RKO (cell line): ENCODE data around the gene LHFPL2.
A peak's percentile ranks its signal among the peaks of the same experiment; 100 is the strongest.

Source experiments
- DNase-seq: peaks from one replicate; pipeline ENCODE4 v3.0.0-alpha.2; 2016; ENCODE audit warnings: low spot score

LHFPL2 gene

DNA sequence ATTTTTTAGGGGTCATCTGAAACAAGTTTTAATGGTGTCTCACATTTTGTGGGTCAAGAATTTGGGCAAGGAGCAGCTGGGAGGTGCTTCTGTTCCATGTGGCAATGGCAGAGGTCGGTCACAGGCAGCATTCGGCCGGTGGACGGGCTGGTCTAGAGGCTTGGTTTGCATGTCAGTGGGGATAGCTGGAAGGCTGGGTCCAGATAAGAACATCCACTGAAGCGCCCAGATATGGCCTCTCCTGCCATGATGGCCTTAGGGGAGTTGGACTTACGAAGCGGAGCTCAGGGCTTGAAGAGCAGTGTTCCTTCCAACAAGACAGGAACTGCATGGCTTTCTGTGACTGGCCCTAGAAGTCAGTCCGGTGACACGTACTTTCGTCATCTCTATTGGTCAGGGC, 30.3 kb downstream of the LHFPL2 start:
- no peak for DNase-seq

DNA sequence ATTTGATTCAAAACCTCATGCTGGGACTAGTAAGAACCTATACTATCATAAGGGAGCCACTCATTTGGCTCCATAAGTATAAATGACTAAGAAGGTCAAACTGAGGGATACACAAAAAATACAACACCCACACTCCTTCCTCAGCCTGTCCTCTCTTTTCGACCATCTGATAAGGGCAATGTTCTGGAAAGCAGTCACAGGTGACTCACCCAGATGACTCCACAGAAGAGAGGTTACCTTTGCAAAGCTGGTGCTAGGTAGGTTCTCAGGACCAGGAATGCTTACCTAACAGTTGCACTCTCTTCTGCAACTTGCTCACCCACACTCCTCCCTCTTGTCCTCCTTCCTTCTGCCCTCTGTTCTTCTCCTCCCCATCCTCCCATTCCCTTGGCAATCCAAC, 32.9 kb downstream of the LHFPL2 start:
- peak; percentile 45 for DNase-seq

DNA sequence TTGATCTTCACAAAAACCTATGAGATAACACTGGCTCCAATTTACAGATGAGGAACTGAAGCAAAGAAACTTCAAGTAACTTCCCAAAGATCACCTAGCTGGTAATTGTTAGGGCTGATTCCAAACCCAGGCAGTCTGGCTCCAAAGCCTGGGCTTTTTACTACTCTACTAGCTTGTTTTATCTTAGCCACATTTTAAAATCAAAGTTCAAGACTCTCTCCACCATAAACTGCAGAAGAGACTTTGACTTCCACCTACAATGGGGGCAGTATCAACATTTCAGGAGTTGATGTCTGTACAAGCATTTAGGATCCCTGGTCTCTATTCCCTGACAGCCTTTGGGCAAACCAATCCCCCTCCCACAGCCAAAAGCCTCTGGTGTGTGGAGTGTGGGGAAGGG, 33.8 kb downstream of the LHFPL2 start:
- DNase-seq = no peak

DNA sequence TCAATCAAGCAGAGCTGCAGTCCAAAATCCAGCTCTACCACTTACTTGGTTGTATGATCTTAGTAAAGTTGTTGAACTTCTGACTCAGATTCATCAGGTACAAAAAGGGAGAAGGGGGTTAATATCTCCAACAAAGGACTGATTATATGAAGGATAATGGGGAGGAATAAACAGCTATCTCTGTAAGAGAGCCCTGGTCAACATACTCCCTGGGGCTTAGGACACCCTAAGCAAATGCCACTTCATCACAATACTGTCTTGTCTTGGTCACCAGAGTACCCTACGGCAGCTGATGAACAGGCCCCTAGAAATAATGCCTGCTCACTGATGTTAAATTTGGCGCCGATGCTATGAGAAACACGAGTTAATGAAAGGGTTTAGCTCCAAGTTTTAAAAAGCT, 34.8 kb downstream of the LHFPL2 start:
- DNase-seq = no peak

DNA sequence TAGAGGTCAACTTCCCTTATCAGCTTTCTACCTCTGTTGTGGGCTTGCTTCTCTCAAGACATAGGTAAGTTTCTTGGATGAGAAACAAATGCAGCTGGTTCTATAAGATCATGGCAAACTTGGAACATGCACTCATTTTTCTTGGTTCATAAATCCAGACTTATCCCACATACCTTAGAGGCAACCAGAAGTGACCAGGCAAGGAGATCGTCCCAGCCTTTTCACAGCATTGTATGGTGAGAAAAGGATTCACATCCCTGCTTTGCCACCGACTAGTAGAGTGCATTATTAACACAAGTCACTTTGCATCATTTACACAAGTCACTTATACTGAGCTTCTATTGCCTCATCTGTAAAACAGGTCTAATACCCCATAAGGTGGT, 35.4 kb downstream of the LHFPL2 start:
- DNase-seq = no peak

DNA sequence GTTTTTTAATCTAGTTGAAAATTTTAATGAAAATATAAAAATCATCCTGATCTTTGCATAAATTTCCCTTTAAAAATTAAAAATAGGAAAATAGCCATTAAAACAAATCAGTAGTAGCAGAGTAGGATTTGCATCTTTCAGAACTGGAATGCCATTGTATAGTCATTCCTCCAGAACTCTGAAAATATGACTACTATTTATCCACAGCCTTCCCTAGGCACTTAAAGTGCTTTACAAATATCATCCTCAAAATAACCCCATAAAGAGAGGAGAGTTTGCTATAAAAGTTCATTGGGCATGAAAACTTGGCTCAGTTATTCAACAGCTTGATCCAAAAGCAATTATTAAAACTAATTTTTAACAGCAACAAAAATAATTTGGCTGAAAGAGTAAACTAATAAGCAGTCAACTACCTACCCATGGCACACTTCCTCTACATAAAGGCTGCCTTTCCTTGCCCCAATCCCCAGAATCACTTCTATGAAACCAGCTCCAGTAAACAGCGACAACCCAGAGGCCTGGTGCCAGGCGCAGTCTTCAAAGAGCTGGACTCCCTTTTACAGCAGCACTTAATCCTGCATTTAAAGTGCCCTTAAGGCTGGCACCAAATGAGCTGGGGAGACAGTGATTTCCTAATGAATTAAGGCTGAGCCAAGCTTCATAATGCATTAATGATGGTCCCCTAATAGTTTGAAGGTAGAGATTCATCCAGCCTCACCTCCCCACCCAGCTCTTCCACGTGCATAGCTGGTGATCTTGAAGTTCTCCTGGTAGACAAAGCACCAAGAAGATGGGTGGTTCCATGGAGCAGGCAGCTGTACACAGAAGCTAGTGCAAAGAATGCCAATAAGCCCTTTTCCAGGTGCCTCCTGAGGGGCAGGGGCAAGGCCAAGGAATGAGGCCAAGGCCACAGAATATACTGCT, 36.1 kb downstream of the LHFPL2 start:
- DNase-seq = no peak

DNA sequence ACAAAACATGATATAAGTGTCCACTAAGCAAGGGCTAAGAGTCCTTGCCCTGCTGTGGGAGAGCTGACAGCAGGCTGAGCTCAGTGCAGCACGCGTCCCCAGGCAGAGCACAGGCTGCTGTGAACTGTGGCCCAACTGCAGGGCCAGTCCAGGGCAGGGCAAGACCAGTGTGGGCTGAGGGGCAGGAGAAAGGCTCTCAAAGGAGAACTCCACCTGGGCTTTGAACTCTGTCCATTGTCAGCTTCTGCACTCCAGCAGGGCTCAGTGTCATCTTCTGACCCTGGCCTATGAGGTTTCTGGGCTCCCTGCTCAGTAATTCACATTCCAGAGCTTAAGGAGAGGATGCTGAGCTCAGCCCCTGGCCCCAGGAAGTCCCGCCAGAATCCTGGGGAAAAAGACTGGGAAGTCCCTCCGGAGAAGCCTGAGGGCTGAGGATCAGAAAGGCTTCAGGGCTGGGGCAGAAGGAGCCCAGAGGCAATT, 37.4 kb downstream of the LHFPL2 start:
- DNase-seq = no peak

DNA sequence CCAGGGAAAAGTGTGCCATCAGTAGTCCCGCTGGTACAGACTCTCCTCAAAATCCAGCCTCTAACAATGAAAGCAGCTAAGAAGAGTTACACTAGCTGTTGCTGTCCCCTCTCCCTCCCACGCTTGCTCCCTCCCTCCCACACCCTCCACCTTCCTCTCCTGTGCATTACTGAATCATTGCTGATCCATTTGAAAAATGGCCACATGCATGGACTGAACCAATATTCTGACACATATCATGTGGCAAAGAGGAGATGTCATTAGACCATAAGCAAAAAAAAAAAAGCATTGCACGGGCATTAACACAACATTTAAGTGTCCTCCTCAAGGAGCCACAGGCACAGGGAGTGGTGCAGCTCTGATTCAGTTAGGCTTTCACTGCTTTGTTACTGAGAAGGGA, 37.9 kb downstream of the LHFPL2 start:
- DNase-seq = no peak

DNA sequence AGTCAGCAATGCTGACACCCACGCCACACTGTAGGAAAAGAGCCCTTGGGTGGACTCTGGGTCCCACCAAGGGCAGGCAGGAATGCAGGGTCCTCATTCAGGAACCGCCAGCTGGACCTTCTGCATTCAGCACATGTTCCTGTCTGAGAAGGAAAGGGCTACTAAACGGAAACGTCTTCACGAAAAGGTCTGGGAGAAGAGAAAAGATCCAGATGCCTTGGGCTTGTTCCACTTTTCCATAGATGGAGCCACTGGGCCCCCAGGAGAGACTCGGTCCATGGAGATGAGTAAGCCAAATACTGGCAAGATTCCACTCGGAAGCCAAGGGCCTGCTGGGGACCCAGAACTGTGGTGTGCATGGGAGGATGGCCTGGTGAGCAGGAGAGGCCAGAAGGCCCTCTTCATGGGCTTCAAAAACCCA, 38.4 kb downstream of the LHFPL2 start:
- DNase-seq = no peak

DNA sequence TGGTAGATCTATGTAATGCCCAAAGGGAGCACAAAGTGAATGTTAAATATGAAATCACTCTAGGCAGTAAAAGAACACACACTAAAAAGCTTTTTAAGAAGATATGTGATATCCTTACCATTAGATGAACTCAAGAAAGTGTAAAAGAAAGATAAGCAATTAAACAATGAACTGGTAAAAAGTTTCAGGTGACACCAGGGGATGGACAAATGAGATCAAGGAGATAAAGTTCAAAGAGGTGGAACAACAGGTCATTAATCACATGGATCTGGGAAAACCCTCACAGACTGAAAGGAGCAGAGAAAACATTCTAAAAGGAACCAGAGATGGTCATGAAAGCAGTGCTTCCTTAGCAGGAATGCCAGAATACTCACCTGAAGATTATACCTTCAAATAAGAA, 40.7 kb downstream of the LHFPL2 start:
- no peak for DNase-seq

DNA sequence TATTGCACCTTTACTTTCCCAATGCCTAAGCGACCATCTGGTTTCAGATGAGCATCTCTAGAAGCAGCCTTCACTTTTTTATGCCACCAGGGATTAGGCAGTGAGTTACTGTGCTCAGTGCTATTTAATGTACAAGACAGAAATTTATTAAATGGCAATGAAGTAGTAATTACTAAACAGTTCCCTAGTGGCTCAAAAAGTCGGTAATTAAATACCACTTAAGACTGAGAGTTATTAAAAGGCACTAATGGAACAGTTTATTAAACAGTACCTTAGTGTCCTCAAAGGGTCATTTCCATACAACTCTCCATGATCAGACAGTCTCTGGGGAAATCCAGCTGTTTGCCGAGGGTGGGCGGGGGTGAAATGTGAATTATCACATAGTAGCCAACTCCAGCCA, 42.3 kb downstream of the LHFPL2 start:
- DNase-seq = no peak

DNA sequence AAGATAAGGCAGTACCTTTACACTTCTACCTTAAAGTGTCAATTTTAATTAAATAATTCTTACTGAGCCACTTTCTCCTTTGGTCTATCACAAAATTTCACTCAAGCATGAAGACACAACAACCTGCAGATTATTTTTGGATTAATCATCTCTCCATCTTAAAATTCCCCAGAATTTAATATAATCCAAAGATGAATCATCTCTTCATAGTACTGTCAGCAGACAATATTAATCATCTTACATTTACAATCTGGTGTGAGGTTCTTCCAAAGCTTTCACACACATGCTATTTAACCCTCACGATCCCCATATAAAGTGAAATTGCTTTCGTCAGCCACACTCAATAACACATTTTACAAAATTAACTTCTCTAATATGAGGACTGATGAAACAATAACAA, 43.0 kb downstream of the LHFPL2 start:
- peak; percentile 26 for DNase-seq

DNA sequence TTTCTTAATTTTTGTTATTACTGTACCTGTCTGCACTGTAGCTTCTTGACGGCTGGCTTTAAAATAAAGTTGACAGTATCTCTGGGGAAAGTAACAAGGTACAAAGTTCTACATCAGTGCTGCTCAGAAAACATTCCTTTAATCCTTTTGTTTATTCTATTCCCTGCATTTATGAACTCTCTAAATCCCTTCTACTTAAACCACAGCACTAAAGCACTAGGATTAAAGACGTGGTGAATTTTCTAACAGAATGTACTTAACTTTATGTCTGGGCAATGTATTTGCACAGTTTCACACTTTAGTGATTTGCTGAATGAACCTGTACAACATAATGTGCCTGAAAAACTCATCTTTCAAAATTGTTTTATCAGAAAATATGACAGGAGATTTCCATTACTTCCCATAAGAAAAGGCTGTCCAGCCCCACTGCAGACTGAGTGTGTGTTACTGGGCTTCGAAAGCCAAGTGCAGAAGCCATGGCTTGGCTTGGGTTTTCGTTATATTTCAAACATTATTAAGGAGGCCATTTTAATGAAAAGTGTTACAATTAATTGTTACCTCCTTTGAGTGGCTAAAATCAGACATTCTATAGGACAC, 43.8 kb downstream of the LHFPL2 start:
- no peak for DNase-seq

DNA sequence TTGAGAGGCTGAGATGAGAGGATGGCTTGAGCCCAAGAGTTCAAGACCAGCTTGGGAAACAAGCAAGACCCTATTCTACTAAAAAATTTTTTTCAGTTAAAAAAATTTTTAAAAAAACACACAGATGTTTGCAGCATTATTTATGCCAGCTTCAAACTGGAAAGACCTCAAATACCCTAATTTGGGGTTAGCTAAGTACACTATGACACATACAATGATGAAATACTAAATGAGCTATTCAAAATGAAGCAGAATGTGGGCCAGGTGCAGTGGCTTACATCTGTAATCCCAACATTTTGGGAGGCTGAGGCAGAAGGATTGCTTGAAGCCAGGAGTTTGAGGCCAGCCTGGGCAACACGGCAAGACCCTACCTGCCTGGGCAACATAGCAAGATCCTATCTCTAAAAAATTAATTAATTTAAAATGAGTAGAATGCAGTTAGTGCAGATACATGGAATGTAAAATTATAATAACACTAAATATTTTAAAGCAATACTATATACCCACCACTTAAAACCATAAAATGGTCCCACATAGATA, 44.9 kb downstream of the LHFPL2 start:
- DNase-seq = no peak

DNA sequence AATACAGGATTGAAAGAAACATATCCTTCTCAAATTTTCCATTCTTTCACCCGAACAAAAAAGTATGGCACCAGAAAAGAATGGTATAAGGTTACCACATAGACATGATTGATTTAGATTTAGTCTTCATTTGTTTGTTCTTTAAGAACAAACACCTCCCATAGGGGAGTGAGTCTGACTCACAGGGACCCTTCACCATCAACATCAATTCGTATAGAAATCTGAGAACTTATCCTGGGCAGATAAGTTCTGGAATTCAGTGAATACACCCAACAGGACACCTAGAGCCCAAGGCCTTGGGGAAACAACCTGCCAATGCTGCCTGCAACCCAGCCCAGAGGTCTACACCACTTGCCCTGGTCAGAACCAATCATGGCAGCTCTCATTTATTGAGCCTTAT, 46.2 kb downstream of the LHFPL2 start:
- DNase-seq = no peak

DNA sequence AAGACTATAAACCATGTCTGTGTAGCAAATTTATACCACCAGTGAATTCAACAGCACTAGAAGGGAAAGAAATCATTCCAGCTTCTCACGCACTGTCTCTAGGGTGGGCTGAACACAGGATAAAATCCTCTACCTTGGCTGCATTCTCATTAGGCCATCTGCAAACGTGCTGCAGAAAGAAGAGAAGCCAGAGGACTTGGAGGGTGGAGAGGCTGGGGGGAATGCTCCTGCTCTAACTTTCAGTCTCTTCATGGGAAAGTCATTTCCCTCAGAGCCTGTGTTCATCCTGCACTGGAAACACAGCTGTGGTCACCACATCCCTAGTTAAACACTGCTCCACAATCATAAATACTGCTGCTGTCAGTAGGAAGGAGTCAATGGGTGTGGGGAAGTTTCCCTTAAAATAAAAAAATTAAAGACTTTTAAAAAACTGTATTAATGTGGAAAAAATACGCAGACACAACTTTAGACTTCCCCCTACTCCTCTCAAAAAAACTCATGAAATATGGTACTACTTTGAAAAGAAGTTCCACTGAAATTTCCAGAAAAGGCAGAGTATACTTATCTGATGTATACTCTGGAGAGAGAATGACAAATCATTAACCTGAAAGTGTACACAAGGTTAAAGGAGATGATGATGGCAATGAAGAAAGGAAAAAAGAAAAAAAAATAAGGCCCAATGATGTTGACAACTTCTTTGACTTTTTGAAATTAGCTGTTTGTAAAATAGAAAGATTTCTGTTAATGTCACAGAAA, 46.8 kb downstream of the LHFPL2 start:
- DNase-seq = no peak

DNA sequence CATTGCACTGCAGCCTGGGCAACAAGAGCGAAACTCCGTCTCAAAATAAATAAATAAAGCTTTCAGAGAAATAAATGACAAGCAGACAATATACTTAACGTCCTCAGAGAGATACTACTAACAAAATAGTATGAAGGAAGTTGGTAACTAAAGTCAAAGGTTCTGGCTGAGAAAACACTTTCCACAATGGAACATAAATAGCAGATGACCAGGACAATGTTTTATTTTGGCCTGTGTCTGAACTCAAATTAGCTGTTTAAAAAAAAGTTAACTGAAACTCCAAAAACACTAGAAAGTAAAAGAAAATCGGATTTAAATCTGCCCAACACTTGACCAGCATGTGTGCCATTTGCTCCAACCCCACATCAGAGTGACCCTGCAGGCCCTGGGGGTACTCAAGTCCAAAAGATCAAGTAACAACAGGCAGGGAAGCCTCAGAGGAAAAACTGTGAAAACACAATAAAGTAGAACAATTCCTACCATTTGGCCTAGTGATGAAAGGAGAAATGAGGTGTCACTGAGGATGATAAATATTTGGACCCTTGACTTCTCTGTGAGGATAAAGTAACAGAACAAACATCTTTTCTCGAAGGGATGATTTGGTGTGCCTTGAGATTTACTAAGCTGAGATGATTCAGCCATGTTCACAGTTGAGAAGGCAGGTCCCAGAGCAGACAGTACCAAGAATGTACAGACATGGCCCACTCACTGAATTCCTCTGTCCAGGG, 47.7 kb downstream of the LHFPL2 start:
- no peak for DNase-seq

DNA sequence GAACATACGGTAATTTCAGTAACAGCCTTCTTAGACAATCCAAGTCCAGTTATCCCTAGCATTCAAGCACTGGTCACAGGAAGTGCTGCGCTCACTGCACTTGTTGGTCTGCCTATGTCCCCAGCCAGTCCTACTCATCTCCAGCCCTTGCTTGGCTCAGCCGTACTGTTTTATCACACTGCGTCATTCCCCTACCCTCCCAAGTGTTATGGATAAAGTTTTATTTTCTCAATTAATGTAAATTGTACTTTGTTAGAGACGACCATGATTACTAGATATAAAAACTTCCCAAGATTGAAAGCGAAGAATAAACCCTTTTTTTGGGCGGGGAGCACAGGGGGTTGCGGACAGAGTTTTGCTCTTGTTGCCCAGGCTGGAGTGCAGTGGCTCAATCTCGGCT, 49.6 kb downstream of the LHFPL2 start:
- DNase-seq = no peak

DNA sequence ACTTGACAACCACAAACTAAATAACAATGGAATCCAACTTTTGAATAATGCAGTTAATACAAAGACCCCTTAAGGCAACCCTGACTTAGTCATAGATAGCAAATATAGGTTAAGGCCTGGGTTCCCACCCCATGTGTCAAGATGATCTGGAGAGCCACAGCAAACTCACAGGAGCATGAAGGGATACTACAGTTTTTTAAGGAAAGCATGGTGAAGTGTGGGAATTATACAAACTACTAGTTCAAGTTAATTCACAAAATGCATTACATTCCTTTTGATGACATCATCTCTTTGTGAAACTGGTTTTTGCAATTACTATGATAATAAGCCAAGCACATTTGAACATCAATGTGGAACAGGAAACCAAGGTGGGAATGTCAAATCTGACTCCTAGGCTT, 50.6 kb downstream of the LHFPL2 start:
- DNase-seq = no peak

DNA sequence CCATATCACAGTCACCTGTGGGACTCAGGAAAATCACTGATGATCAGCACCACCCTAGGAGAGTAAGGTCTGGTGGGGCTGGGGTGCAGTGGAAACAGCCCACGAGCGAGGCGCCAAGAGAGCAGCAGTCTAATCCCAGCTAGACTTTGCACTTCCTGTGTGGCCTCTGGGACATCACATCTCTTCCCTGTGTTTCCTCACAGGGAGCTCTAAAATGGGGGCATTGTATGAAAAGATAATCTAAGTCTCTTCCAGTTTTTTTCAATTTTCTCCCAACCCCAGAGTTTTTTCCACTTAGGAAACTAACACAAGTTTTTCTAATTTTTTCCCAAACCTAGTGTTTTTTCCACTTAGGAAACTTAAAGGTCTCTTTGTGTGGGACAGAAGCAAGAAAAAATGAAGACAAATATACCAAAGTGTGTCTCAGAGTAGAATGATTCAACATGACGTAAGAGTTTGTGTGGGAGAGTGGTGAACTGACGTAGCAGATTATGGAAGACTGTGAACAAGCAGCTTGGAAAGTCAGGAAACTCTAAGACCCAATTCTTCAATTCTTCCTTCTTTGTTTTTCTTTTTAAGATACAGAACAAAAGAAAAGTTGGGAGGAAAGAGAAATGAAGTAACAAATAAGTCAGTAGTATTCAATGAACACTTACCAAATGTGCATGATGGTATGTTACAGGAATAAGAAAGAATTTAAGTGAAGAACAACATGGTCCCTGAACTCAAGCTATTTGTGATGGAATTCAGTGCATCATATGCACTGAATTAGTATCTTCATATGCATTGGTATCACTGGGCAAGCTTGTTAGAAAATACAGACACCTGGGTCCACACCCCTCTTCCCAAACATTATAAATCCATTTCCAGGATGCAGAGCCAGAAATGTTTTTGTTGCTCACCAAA, 51.3 kb downstream of the LHFPL2 start:
- DNase-seq = peak; percentile 81

DNA sequence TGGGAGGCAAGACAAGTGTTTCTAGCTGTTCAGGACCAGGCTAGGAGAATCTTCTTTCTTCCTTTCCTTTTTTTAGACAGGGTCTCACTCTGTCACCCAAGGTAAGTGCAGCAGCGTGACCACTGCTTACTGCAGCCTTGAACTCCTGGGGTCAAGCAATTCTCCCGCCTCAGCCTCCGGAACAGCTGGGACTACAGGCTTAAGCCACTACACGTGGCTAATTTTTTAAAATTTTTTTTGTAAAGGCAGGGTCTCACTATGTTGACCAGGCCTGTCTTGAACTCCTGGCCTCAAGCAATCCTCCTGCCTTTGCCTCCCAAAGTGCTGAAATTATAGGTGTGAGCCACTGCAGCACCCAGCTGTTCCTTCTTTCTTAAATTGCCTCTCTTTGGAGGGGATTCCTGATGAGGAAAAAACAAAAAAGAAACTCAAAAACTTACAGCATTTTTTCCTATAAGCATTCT, 53.1 kb downstream of the LHFPL2 start:
- DNase-seq = no peak
